Omental fat pad (tissue), 4 donors: Measurements from ENCODE around the gene TBC1D12. TPM values are rescaled to one million over a fixed set of nuclear protein-coding genes. Genes with fewer than 3 reads are reported as not detected.
A peak's percentile ranks its signal among the peaks of the same experiment; 100 is the strongest.

Experiments used
- ATAC-seq: fragments of 150-250 bp; one replicate; pipeline ENCODE4 v1.9.1; 2016; ENCODE audit warnings: mild to moderate bottlenecking, moderate library complexity; ENCODE audit not compliant: low FRiP score
- DNase-seq: peaks from one replicate; pipeline ENCODE4 v3.0.0-alpha.2; 2019; ENCODE audit warnings: low spot score
- total RNA-seq, 4 donors: library from RNA; depleted of rRNA; stranded (reverse); fragments of >200 nt; gene quantifications; one replicate each; pipeline ENCODE4 v1.1.0, GENCODE V29; 2016
- TF ChIP-seq, protein P1 (sequence below), 3 donors: fragments of 450-650 bp; IDR thresholded peaks; one replicate each; pipeline ENCODE4 v1.5.1; 2016 to 2017; ENCODE audit warnings: antibody characterized with exemption in 3 of 3, mild to moderate bottlenecking in 3 of 3, moderate library complexity in 2 of 3

TBC1D12 gene
- total RNA-seq, 4 donors from 2014 or later: 15.5 to 29.5 (median 16.3) TPM

DNA sequence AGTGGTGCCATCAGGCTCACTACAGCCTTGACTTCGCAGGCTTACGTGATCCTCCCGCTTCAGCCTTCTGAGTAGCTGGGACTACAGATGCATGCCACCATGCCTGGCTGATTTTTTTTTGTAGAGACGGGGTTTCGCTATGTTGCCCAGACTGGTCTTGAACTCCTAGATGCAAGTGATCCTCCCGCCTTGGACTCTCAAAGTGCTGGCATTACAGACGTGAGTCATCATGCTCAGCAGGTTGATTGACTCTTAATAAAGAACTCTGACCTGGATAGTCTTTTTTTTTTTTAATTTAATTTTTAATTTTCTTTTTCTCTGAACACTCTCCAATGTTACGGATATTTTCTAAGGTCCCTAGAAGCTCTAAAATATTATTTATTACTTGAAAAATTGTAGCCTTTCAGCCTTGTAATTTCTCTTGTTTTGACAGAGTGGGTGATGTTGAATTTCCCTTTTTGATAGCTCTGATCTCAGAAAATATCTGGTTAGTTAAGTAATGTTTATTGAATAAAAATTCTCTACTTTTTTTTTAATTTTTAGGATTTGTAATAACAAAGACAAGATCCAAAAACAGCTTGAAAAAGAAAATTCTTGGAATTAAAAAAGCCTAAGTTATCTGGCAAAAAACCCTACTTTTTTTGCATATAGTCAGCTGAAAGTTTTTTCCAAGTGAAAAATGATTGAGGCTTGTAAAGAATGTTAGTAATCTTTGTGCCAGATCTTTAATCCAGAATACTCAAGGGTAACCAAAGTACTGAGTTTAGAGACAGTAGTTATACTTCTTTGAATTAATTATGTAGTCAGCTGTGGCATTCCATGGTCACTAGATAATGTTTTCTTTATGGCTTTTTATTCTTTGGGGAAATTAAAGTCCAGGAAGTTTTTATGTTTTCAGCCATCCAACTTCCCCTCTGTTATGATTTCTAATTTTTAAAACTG is 26.7 kb downstream of the TBC1D12 start:
- no peak for ATAC-seq
- no peak for DNase-seq
- TF ChIP-seq, protein P1, sequence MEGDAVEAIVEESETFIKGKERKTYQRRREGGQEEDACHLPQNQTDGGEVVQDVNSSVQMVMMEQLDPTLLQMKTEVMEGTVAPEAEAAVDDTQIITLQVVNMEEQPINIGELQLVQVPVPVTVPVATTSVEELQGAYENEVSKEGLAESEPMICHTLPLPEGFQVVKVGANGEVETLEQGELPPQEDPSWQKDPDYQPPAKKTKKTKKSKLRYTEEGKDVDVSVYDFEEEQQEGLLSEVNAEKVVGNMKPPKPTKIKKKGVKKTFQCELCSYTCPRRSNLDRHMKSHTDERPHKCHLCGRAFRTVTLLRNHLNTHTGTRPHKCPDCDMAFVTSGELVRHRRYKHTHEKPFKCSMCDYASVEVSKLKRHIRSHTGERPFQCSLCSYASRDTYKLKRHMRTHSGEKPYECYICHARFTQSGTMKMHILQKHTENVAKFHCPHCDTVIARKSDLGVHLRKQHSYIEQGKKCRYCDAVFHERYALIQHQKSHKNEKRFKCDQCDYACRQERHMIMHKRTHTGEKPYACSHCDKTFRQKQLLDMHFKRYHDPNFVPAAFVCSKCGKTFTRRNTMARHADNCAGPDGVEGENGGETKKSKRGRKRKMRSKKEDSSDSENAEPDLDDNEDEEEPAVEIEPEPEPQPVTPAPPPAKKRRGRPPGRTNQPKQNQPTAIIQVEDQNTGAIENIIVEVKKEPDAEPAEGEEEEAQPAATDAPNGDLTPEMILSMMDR (IDR thresholded peaks at IDR 0.05): no peak

DNA sequence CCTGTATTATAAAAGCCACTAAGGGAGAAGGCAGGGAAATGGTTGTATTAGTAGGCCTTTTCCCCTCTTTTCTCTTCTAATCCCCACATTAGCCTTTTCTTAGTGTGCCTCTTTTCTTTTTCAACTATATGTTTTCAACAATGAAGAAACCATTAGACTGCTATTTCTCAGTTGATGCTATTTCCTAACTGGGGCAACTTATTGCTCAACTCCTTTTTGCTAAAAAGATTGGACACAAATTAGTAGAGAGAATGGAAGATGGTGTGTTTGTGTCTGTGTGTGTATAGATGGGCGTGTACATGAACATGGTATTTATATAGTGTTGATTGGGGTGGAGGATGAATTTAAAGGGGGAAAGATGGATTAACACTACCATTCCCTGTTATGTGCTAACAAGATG is 28.4 kb downstream of the TBC1D12 start:
- TF ChIP-seq, protein P1 (IDR thresholded peaks at IDR 0.05): no peak
- DNase-seq: no peak
- ATAC-seq: peak; percentile 39

DNA sequence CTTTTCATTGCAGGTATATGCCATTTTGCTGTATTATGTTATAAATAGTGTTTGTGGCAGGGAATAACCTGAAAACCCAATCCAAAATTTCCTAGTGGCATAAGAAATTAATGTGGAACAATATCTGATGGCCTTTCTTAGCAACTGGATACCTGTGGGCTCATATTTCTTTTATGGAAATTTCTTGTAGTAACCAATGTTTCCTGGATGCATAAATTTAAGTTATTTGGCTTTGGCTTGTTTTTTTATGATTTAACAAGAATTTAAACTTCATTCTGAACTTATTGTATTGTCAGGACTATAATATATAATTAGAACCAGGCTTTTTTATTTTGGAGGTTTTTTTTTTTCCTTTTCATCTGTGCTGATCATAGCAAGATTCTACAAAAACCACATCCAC is 30.1 kb downstream of the TBC1D12 start:
- no peak for DNase-seq
- no peak for ATAC-seq
- TF ChIP-seq, protein P1 (IDR thresholded peaks at IDR 0.05): no peak

DNA sequence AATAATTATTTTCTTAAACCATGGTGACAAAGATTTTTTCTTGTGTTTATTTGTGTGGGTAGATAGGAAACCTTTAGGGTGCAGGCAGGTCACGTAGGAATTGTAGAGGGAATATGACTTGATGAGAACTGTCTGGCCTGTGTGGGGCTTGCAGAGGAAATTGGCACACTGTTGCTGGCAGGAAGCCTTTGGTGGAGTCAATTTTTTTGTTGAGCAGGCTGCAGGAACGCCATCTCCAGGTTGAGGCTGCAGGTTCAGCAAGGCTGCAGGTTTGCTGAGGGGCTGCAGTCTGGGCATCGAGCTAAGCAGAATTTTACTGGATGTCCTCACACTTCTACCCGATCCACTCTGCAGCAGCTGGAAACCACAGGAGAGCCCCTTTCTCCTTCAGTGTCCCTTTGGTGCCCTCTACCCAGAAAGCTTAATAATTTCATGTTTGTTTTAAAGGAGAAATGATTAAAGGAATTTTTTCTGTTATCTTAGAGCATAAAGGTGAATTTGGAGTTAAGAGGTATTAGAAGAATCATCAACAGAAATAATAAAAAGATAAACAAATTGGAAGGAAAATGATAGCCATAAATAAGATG is 37.0 kb downstream of the TBC1D12 start:
- ATAC-seq (no peak), DNase-seq (no peak)
- TF ChIP-seq, protein P1 (IDR thresholded peaks at IDR 0.05): no peak

DNA sequence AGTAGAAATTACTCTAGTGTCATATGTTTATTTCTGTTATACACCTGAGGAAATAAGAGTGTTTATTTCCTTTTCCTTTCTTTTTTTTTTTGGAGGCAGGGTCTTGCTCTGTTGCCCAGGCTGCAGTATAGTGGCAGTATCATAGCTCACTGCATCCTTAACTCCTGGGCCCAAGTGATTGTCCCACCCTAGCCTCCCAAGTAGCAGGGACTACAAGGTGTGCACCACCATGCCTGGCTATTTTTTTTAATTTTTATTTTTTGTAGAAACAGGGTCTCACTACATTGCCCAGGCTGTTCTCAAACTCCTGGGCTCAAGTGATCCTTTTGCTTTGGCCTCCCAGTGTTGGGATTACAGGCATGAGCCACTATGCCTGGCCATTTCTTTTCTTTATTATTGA is 37.8 kb downstream of the TBC1D12 start:
- DNase-seq (no peak), ATAC-seq (no peak)

DNA sequence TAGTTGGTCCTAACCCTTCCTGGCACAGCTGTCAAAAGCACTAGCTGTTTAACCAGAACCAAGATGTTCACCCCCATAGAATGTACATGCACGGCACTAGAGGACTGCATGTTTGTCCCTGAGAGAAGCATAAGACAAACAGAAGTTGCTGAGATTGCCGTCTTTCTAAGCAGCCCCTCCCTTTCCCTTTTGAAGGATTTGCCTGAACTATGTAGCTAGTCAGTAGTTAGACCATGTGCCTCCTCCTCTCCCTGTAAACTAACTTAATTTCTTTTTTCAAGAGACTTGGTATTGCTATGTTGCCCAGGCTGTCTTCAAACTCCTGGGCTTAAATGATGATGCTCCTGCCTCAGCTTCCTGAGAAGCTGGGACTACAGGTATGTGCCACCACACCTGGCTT is 40.7 kb downstream of the TBC1D12 start:
- TF ChIP-seq, protein P1 (IDR thresholded peaks at IDR 0.05): no peak
- DNase-seq (no peak), ATAC-seq (no peak)

More for the DNA sequence above, 37.8 kb downstream of the TBC1D12 start:
- TF ChIP-seq, protein P1 (IDR thresholded peaks at IDR 0.05): no peak
